ENCODE data around the gene JUP.

Gene JUP

GRCh38 chr17:41816637-41817320 is 30.3 kb upstream of the JUP start:
- TF ChIP-seq CTCF (IDR thresholded peaks at IDR 0.05; ENCODE audit: low read depth, low read length) = no peak
- no peak for TF ChIP-seq MAX (IDR thresholded peaks at IDR 0.05; ENCODE audit: low read depth, low read length)
- TF ChIP-seq POLR2A (IDR thresholded peaks at IDR 0.05; ENCODE audit: extremely low read depth, insufficient read length) = no peak
- no peak for TF ChIP-seq MYC (IDR thresholded peaks at IDR 0.05; ENCODE audit: low read depth, low read length)
- no peak for DNase-seq (ENCODE audit: low read depth)
- no peak overlapping the region for H3K4me3 ChIP-seq (ENCODE audit: low read depth, low read length)

- no peak for TF ChIP-seq MAX (IDR thresholded peaks at IDR 0.05; ENCODE audit: low read depth, low read length)
- no peak for TF ChIP-seq POLR2A (IDR thresholded peaks at IDR 0.05; ENCODE audit: extremely low read depth, insufficient read length)
- TF ChIP-seq CTCF (IDR thresholded peaks at IDR 0.05; ENCODE audit: low read depth, low read length) = no peak
- no peak for TF ChIP-seq MYC (IDR thresholded peaks at IDR 0.05; ENCODE audit: low read depth, low read length)
- H3K4me3 ChIP-seq (ENCODE audit: low read depth, low read length) = no peak overlapping the region
- DNase-seq (ENCODE audit: low read depth) = no peak
These were observed 27.7 kb upstream of the JUP start for GRCh38 chr17:41814195-41814594.

- H3K4me3 ChIP-seq (ENCODE audit: low read depth, low read length) = no peak overlapping the region
- TF ChIP-seq MYC (IDR thresholded peaks at IDR 0.05; ENCODE audit: low read depth, low read length) (no peak), CTCF (IDR thresholded peaks at IDR 0.05; ENCODE audit: low read depth, low read length) (no peak), POLR2A (IDR thresholded peaks at IDR 0.05; ENCODE audit: extremely low read depth, insufficient read length) (no peak), MAX (IDR thresholded peaks at IDR 0.05; ENCODE audit: low read depth, low read length) (no peak)
- DNase-seq (ENCODE audit: low read depth) = no peak
These were observed 27.2 kb upstream of the JUP start for GRCh38 chr17:41813699-41814124.

- no peak for DNase-seq (ENCODE audit: low read depth)
- no peak for TF ChIP-seq MYC (IDR thresholded peaks at IDR 0.05; ENCODE audit: low read depth, low read length)
- no peak for TF ChIP-seq CTCF (IDR thresholded peaks at IDR 0.05; ENCODE audit: low read depth, low read length)
- TF ChIP-seq MAX (IDR thresholded peaks at IDR 0.05; ENCODE audit: low read depth, low read length) = no peak
- TF ChIP-seq POLR2A (IDR thresholded peaks at IDR 0.05; ENCODE audit: extremely low read depth, insufficient read length) = no peak
- H3K4me3 ChIP-seq (ENCODE audit: low read depth, low read length) = no peak overlapping the region
These were observed 26.7 kb upstream of the JUP start for GRCh38 chr17:41813152-41813680.

GRCh38 chr17:41812381-41813151 is 26.1 kb upstream of the JUP start, which contains the start of gene FKBP10:
Gene FKBP10 (plus strand): TSS chr17:41813004. CDS start chr17:41813035, 31 bp downstream.
- no peak within 1 kb of the TSS for H3K4me3 ChIP-seq (ENCODE audit: low read depth, low read length)
- DNase-seq (ENCODE audit: low read depth) = no peak
- TF ChIP-seq CTCF (IDR thresholded peaks at IDR 0.05; ENCODE audit: low read depth, low read length) = no peak
- TF ChIP-seq POLR2A (IDR thresholded peaks at IDR 0.05; ENCODE audit: extremely low read depth, insufficient read length) = no peak
- TF ChIP-seq MAX (IDR thresholded peaks at IDR 0.05; ENCODE audit: low read depth, low read length) = no peak
- TF ChIP-seq MYC (IDR thresholded peaks at IDR 0.05; ENCODE audit: low read depth, low read length) = no peak

Measured in NB4 (cell line).